Tibial nerve (tissue), 4 donors: ENCODE results near the gene ZFYVE28. TPM values are rescaled to one million over a fixed set of nuclear protein-coding genes. Genes with fewer than 3 reads are reported as not detected.

Experiments used
- DNase-seq, 2 donors: peaks; one replicate each; pipeline ENCODE4 v3.0.0-alpha.2; 2019; ENCODE audit warnings: low spot score in 2 of 2
- H3K27ac ChIP-seq, 4 donors: fragments of 200-600 bp; sonication (generic) in 3 of 4; one replicate each; pipeline ENCODE4 v1.5.1; 2017 to 2019; ENCODE audit warnings: mild to moderate bottlenecking in 1 of 4
- H3K27me3 ChIP-seq, 2 donors: fragments of 200-600 bp; sonication (generic) in 1 of 2; one replicate each; pipeline versions ENCODE4 v1.5.1 to v1.6.0; 2017 to 2019
- H3K36me3 ChIP-seq, 3 donors: fragments of 200-600 bp; sonication (generic); one replicate each; pipeline ENCODE4 v1.5.1; 2018 to 2019
- H3K4me1 ChIP-seq, 4 donors: fragments of 200-600 bp; sonication (generic) in 3 of 4; one replicate each; pipeline ENCODE4 v1.5.1; 2017 to 2019
- H3K4me3 ChIP-seq, 4 donors: fragments of 200-600 bp; sonication (generic) in 3 of 4; one replicate each; pipeline ENCODE4 v1.5.1; 2017 to 2019; ENCODE audit warnings: mild to moderate bottlenecking in 1 of 4, moderate library complexity in 1 of 4
- H3K9me3 ChIP-seq, 4 donors: fragments of 200-600 bp; sonication (generic) in 3 of 4; one replicate each; pipeline ENCODE4 v1.5.1; 2017 to 2019
- EP300 ChIP-seq, 2 donors: sonication (generic); formaldehyde crosslinking; IDR thresholded peaks; one replicate each; pipeline ENCODE4 v1.6.1; 2017; ENCODE audit warnings: antibody characterized with exemption in 2 of 2, mild to moderate bottlenecking in 1 of 2
- POLR2A ChIP-seq, 2 donors: fragments of 450-650 bp; IDR thresholded peaks; one replicate each; pipeline ENCODE4 v1.6.1; 2017; ENCODE audit warnings: antibody characterized with exemption in 2 of 2, mild to moderate bottlenecking in 2 of 2, moderate library complexity in 2 of 2
- WGBS, 2 donors: methylation state at CpG; one replicate each; pipeline ENCODE4 v1.1.5; 2018; 5-methylcytosine and 5-hydroxymethylcytosine counted together
- total RNA-seq, 4 donors: library from RNA; depleted of rRNA; stranded (reverse); fragments of >200 nt; gene quantifications; one replicate each; pipeline ENCODE4 v1.1.0, GENCODE V29; 2016
- TF ChIP-seq, protein P1 (sequence below), 5 experiments: fragments of 200-600 bp in 3 of 5; fragments of 450-650 bp in 2 of 5; sonication (generic) in 3 of 5; IDR thresholded peaks; one replicate each; pipeline ENCODE4 v1.5.1; 2016 to 2019; ENCODE audit warnings: antibody characterized with exemption in 5 of 5, mild to moderate bottlenecking in 3 of 5, moderate library complexity in 2 of 5

The ZFYVE28 gene
- total RNA-seq, 4 donors from 2014 or later = 16.2 to 44.4 (median 26.5) TPM

DNA sequence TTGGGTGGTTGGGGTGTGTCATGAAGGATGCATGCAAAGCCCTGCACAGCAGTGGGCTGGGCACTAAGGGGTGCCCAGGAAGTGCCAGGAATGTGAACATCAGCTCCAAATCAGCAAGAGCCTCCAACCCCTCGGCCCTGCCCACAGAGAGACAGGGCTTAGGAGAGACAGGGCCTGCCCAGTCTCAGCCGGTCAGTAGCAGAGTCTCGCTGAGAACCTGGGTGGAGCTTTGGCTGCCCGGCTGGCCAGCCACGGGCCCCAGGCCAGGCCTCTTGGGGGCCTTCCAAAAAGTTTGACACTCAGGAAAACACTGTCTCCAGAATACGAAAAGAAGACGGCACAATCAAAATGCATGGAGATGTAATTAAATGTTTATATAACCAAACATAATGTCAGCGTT, 152.3 kb downstream of the ZFYVE28 start:
- peaks cover 0 to 16% (median 0%) of the 10 kb centered on the region in 3 donors for H3K36me3 ChIP-seq
- no peak overlapping the region for H3K4me3 ChIP-seq
- 13 to 33% methylated on average over 8 of the region's 8 CpGs for WGBS, 2 donors
- no peaks in the 10 kb centered on the region for H3K27me3 ChIP-seq
- TF ChIP-seq EP300 (IDR thresholded peaks at IDR 0.05) (no peak), POLR2A (IDR thresholded peaks at IDR 0.05) (no peak)
- TF ChIP-seq, protein P1, sequence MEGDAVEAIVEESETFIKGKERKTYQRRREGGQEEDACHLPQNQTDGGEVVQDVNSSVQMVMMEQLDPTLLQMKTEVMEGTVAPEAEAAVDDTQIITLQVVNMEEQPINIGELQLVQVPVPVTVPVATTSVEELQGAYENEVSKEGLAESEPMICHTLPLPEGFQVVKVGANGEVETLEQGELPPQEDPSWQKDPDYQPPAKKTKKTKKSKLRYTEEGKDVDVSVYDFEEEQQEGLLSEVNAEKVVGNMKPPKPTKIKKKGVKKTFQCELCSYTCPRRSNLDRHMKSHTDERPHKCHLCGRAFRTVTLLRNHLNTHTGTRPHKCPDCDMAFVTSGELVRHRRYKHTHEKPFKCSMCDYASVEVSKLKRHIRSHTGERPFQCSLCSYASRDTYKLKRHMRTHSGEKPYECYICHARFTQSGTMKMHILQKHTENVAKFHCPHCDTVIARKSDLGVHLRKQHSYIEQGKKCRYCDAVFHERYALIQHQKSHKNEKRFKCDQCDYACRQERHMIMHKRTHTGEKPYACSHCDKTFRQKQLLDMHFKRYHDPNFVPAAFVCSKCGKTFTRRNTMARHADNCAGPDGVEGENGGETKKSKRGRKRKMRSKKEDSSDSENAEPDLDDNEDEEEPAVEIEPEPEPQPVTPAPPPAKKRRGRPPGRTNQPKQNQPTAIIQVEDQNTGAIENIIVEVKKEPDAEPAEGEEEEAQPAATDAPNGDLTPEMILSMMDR (IDR thresholded peaks at IDR 0.05) = no peak
- DNase-seq = peak; percentile 38 to 48
- H3K9me3 ChIP-seq = no peaks in the 10 kb centered on the region
- peak overlapping the region; percentile 32 to 70 (median 61) for H3K27ac ChIP-seq
- peaks cover 0 to 45% (median 24%) of the 10 kb centered on the region in 4 donors for H3K4me1 ChIP-seq

DNA sequence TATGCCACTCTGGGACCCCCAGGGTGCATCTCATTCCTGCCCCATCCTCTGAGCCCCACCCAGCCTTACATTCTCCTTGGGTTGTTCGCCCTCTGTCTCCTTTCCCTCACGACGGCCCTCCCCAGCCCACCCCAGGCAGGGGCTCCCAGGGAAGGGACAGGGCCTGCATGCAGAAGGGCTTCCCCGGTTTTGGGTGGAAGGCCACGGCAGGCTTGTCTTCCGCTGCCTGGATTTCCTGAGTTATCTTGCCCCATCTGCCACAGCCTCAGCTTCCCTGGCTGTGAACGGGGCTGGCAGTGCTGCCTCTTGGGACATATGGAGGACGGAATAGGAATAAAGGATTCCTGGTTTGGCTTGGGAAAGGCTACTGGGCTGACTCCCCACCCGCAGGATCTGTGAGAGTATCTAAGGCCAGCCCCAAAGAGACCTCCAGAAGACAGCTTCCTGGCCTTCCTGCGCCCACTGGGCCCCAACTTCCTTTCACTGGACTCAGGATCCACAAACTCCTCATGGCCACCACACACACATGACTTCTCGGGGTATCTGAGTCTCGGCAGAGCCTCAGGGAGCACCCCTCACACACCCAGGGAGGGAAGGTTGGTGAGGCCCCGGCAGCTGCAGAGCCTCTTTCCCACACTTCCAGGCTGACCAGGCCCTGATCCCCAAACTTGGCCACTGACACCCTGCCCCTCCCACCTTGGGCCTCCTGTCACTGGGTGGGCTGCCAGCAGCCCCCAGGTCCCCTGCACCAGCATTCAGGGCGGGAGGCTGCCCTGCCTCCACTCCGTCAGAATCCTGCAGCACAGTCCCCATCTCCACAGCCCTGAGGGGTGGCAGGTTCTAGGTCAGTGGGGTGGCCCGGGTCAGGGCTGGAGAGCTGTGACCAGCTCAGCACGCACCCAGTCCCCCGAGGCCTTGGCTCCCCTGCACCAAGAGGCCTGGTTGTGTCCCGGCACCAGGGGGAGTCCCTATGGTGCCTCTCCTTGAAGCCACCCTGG, 153.0 kb downstream of the ZFYVE28 start:
- TF ChIP-seq POLR2A (IDR thresholded peaks at IDR 0.05) (no peak), EP300 (IDR thresholded peaks at IDR 0.05) (no peak)
- TF ChIP-seq, protein P1 (IDR thresholded peaks at IDR 0.05) = no peak
- DNase-seq = no peak
- Histone ChIP-seq H3K36me3 (peaks cover 0 to 8% (median 0%) of the 10 kb centered on the region in 3 donors), H3K27me3 (no peaks in the 10 kb centered on the region), H3K4me3 (no peak overlapping the region), H3K4me1 (peaks cover 0 to 50% (median 30%) of the 10 kb centered on the region in 4 donors), H3K27ac (peak overlapping the region; percentile 32 to 70 (median 61)), H3K9me3 (no peaks in the 10 kb centered on the region)
- WGBS, 2 donors = 74 to 90% methylated on average over 13 of the region's 19 CpGs

DNA sequence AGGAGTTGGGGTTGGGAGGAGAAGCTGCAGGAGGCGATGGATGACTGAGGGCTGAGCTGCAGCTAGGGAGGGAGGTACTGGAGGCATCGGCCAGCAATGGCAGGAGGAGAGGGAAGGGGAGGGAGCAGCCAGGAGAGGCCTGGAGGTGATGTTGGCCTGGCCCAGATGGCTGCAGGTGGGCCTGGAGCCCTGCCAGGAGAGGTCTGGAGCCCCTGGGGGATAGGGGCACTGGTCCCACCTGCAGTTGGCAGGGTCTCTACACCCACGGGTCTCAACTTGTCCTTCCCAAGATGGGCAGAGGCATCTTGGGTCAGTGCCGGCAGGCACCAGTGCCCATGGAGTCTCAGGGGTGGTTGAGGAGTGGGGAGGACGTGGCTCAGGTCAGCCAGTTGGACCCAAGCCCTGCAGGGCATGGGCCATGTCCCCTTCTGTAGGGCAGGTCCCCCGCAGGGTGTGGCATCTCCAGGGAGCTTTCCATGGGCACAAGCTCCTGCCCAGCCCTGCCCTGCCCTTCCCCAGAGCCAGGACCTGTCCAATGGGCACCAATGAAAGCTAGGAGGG, 153.9 kb downstream of the ZFYVE28 start:
- WGBS, 2 donors = 66 to 80% methylated on average over 3 to 5 of the region's 6 CpGs
- Histone ChIP-seq H3K9me3 (no peaks in the 10 kb centered on the region), H3K4me3 (no peak overlapping the region), H3K4me1 (peaks cover 0 to 58% (median 38%) of the 10 kb centered on the region in 4 donors), H3K27ac (no peak overlapping the region), H3K27me3 (no peaks in the 10 kb centered on the region), H3K36me3 (no peaks in the 10 kb centered on the region)
- no peak for DNase-seq
- no peak for TF ChIP-seq POLR2A (IDR thresholded peaks at IDR 0.05)
- no peak for TF ChIP-seq EP300 (IDR thresholded peaks at IDR 0.05)
- TF ChIP-seq, protein P1 (IDR thresholded peaks at IDR 0.05) = no peak

DNA sequence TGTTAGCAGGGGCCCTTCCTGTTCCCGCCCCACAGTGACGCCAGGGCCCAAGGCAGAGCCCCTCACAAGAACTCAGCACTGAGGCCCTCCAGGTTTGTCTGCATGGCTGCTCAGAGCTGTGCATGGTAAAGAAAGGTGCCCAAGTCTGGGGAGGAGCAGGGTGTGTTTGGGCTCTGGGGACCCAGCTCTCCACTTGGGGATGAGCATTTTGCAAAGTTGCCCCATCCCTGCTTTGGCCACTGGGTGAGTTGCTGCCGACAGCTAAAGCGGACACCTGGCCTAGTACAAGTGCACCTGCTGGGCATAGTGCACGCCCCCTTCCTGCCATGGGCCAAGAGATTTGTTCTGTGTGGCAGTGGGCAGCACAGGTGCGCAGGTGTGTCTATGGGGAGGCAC, 154.5 kb downstream of the ZFYVE28 start:
- peaks cover 0 to 64% (median 45%) of the 10 kb centered on the region in 4 donors for H3K4me1 ChIP-seq
- peaks cover 0 to under 1% (median 0%) of the 10 kb centered on the region in 3 donors for H3K36me3 ChIP-seq
- H3K4me3 ChIP-seq = no peak overlapping the region
- H3K27ac ChIP-seq = no peak overlapping the region
- DNase-seq = no peak
- no peaks in the 10 kb centered on the region for H3K9me3 ChIP-seq
- 69 to 78% methylated on average over 6 of the region's 6 CpGs for WGBS, 2 donors
- TF ChIP-seq POLR2A (IDR thresholded peaks at IDR 0.05) (no peak), EP300 (IDR thresholded peaks at IDR 0.05) (no peak)
- TF ChIP-seq, protein P1 (IDR thresholded peaks at IDR 0.05) = no peak
- no peaks in the 10 kb centered on the region for H3K27me3 ChIP-seq

DNA sequence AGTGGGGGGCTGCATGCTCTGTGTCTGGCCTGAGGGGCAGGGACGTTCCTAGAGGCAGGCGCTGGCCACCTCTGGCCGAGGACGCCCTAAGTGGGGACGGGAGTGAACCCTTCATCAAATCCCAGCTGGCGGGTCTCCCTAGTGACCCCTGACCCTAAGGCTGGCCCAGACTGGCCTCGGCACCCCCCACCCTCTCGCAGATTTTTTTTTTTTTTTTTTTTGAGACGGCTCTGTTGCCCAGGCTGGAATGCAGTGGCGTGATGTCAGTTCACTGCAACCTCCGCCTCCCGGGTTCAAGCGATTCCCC, 155.5 kb downstream of the ZFYVE28 start:
- TF ChIP-seq, protein P1 (IDR thresholded peaks at IDR 0.05) = no peak
- TF ChIP-seq EP300 (IDR thresholded peaks at IDR 0.05) (no peak), POLR2A (IDR thresholded peaks at IDR 0.05) (no peak)
- H3K4me3 ChIP-seq = peak overlapping the region; percentile 42 to 99 (median 68)
- DNase-seq = no peak
- H3K27me3 ChIP-seq = no peaks in the 10 kb centered on the region
- peak overlapping the region; percentile 75 to 98 (median 94) for H3K27ac ChIP-seq
- peaks cover 0 to 75% (median 55%) of the 10 kb centered on the region in 4 donors for H3K4me1 ChIP-seq
- WGBS, 2 donors = 33 to 34% methylated on average over 13 of the region's 13 CpGs
- H3K9me3 ChIP-seq = no peaks in the 10 kb centered on the region
- peaks cover 0 to 11% (median 0%) of the 10 kb centered on the region in 3 donors for H3K36me3 ChIP-seq
